H9 (cell line): ENCODE data around the gene ZNF562. TPM values are rescaled to one million over a fixed set of nuclear protein-coding genes. Genes with fewer than 3 reads are reported as not detected.

ENCODE experiments used
- DNase-seq: peaks from one replicate; pipeline ENCODE4 v3.0.0-alpha.2; 2017
- H2AFZ ChIP-seq: one replicate; pipeline ENCODE4 v1.6.1; 2013; ENCODE audit warnings: mild to moderate bottlenecking, low read length, control low read depth, moderate library complexity
- H2AK5ac ChIP-seq: 2 replicates; pipeline ENCODE4 v1.6.1; 2013; ENCODE audit warnings: low read length, control low read depth, mixed read lengths; ENCODE audit not compliant: insufficient read length
- H2BK120ac ChIP-seq: one replicate; pipeline ENCODE4 v1.6.1; 2013; ENCODE audit warnings: low read depth, mild to moderate bottlenecking, low read length, control low read depth, inconsistent platforms; ENCODE audit not compliant: poor library complexity, severe bottlenecking
- H2BK12ac ChIP-seq: 2 replicates; pipeline ENCODE4 v1.6.1; 2013; ENCODE audit warnings: low read length, control low read depth, mixed read lengths, low read depth; ENCODE audit not compliant: insufficient read length
- H2BK15ac ChIP-seq: 2 replicates; pipeline ENCODE4 v1.6.1; 2013; ENCODE audit warnings: low read depth, low read length, control low read depth
- H2BK20ac ChIP-seq: one replicate; pipeline ENCODE4 v1.6.1; 2013; ENCODE audit warnings: low read depth, mild to moderate bottlenecking, low read length, control low read depth, inconsistent platforms; ENCODE audit not compliant: poor library complexity, severe bottlenecking
- H2BK5ac ChIP-seq: 2 replicates; pipeline ENCODE4 v1.6.1; 2013; ENCODE audit warnings: low read length, control low read depth, mixed read lengths; ENCODE audit not compliant: insufficient read length
- H3K14ac ChIP-seq: 2 replicates; pipeline ENCODE4 v1.6.1; 2013; ENCODE audit warnings: low read length, control low read depth; ENCODE audit not compliant: insufficient read depth
- H3K18ac ChIP-seq: 2 replicates; pipeline ENCODE4 v1.6.1; 2013; ENCODE audit warnings: low read depth, mild to moderate bottlenecking, mixed read lengths, low read length, control low read depth; ENCODE audit not compliant: insufficient read length
- H3K23ac ChIP-seq: 2 replicates; pipeline ENCODE4 v1.6.1; 2013; ENCODE audit warnings: low read length, control low read depth, mixed read lengths, low read depth; ENCODE audit not compliant: insufficient read length
- H3K23me2 ChIP-seq: 2 replicates; pipeline ENCODE4 v1.6.1; 2013; ENCODE audit warnings: low read depth, mild to moderate bottlenecking, mixed read lengths, low read length, control low read depth; ENCODE audit not compliant: insufficient read length, poor library complexity, severe bottlenecking
- H3K27ac ChIP-seq: 2 replicates; pipeline ENCODE4 v1.5.1; 2013; ENCODE audit warnings: low read length, control low read depth, mixed read lengths, low read depth; ENCODE audit not compliant: insufficient read length
- H3K27me3 ChIP-seq: 2 replicates; pipeline ENCODE4 v1.6.1; 2013; ENCODE audit warnings: low read length, control low read depth, inconsistent platforms; ENCODE audit not compliant: insufficient read depth
- H3K4ac ChIP-seq: 2 replicates; pipeline ENCODE4 v1.6.1; 2013; ENCODE audit warnings: low read depth, mild to moderate bottlenecking, control low read depth, inconsistent platforms, low read length, moderate library complexity
- H3K4me1 ChIP-seq: 2 replicates; pipeline ENCODE4 v1.6.1; 2013; ENCODE audit warnings: low read length, control low read depth, inconsistent platforms; ENCODE audit not compliant: insufficient read depth
- H3K4me2 ChIP-seq: 2 replicates; pipeline ENCODE4 v1.6.1; 2013; ENCODE audit warnings: low read length, control low read depth, mixed read lengths; ENCODE audit not compliant: insufficient read length, insufficient read depth
- H3K56ac ChIP-seq: 2 replicates; pipeline ENCODE4 v1.6.1; 2013; ENCODE audit warnings: low read depth, mild to moderate bottlenecking, mixed read lengths, low read length, control low read depth; ENCODE audit not compliant: insufficient read length
- H3K79me1 ChIP-seq: 2 replicates; pipeline ENCODE4 v1.6.1; 2013; ENCODE audit warnings: low read depth, mild to moderate bottlenecking, moderate library complexity, low read length, control low read depth, inconsistent platforms; ENCODE audit not compliant: insufficient read depth, poor library complexity, severe bottlenecking
- H3K79me2 ChIP-seq: 2 replicates; pipeline ENCODE4 v1.6.1; 2013; ENCODE audit warnings: low read length, control low read depth, inconsistent platforms; ENCODE audit not compliant: insufficient read depth
- H3K9ac ChIP-seq: 2 replicates; pipeline ENCODE4 v1.6.1; 2013; ENCODE audit warnings: low read length, control low read depth, mixed read lengths; ENCODE audit not compliant: insufficient read length; ENCODE audit errors: extremely low read depth
- H3K9me3 ChIP-seq: one replicate; pipeline ENCODE4 v1.6.1; 2013; ENCODE audit warnings: low read depth, low read length, inconsistent platforms; ENCODE audit not compliant: control insufficient read depth
- H3T11ph ChIP-seq: one replicate; pipeline ENCODE4 v1.6.1; 2013; ENCODE audit warnings: mild to moderate bottlenecking, low read length, control low read depth, inconsistent platforms
- H4K20me1 ChIP-seq: one replicate; pipeline ENCODE4 v1.6.1; 2013; ENCODE audit not compliant: control insufficient read depth, insufficient read length, insufficient read depth
- H4K5ac ChIP-seq: 2 replicates; pipeline ENCODE4 v1.6.1; 2013; ENCODE audit warnings: low read depth, mild to moderate bottlenecking, mixed read lengths, low read length, control low read depth; ENCODE audit not compliant: insufficient read length
- H4K8ac ChIP-seq: replicated peaks from 2 replicates; pipeline ENCODE4 v1.6.1; 2013; ENCODE audit warnings: low read length, control low read depth, mixed read lengths, low read depth; ENCODE audit not compliant: insufficient read length
- H4K91ac ChIP-seq: 2 replicates; pipeline ENCODE4 v1.6.1; 2013; ENCODE audit warnings: low read depth, mild to moderate bottlenecking, moderate library complexity, mixed read lengths, low read length, control low read depth; ENCODE audit not compliant: insufficient read length
- H3K27ac Mint-ChIP-seq, 3 experiments: 2 replicates in 2 of 3; 3 replicates in 1 of 3; pipeline ENCODE4 v1.8.0; 2020 to 2021; ENCODE audit warnings: mixed read lengths in 3 of 3, mild to moderate bottlenecking in 1 of 3, moderate library complexity in 1 of 3
- H3K27me3 Mint-ChIP-seq: 2 replicates; pipeline ENCODE4 v1.8.0; 2021; ENCODE audit warnings: low read depth, mild to moderate bottlenecking, moderate library complexity, mixed read lengths
- H3K36me3 Mint-ChIP-seq, 3 experiments: 2 replicates in 2 of 3; 3 replicates in 1 of 3; pipeline ENCODE4 v1.8.0; 2020 to 2021; ENCODE audit warnings: low read depth in 3 of 3, mixed read lengths in 3 of 3; ENCODE audit not compliant: insufficient read depth in 1 of 3
- H3K4me1 Mint-ChIP-seq, 2 experiments: 2 replicates each; pipeline ENCODE4 v1.8.0; 2020; ENCODE audit warnings: mixed read lengths in 2 of 2
- H3K4me3 Mint-ChIP-seq, 2 experiments: 2 replicates in 1 of 2; 3 replicates in 1 of 2; pipeline ENCODE4 v1.8.0; 2020 to 2021; ENCODE audit warnings: mild to moderate bottlenecking in 2 of 2, mixed read lengths in 2 of 2, moderate library complexity in 1 of 2
- H3K9me3 Mint-ChIP-seq, 2 experiments: 2 replicates in 1 of 2; 3 replicates in 1 of 2; pipeline ENCODE4 v1.8.0; 2020; ENCODE audit warnings: mild to moderate bottlenecking in 2 of 2, mixed read lengths in 2 of 2, moderate library complexity in 1 of 2
- WGBS: extraction: QIAGEN DNeasy Blood & Tissue Kit; methylation state at CpG from one replicate; pipeline ENCODE4 v1.1.7; 2013; ENCODE audit warnings: missing lambda C conversion rate, low lambda C conversion rate, mixed read lengths; ENCODE audit not compliant: insufficient read length; ENCODE audit errors: extremely low coverage; 5-methylcytosine and 5-hydroxymethylcytosine counted together
- total RNA-seq: library from RNA; stranded (reverse); gene quantifications from 2 replicates; pipeline ENCODE4 v1.2.1, GENCODE V29; 2021
- TF ChIP-seq, protein P1 (sequence below): fragments of 200-600 bp; sonication (generic); conservative IDR thresholded peaks from 3 replicates; pipeline ENCODE4 v1.8.0; 2021; ENCODE audit warnings: antibody characterized with exemption, mild to moderate bottlenecking

ZNF562 gene
- total RNA-seq, 1 experiment from 2014 or later: 15.7 TPM

DNA sequence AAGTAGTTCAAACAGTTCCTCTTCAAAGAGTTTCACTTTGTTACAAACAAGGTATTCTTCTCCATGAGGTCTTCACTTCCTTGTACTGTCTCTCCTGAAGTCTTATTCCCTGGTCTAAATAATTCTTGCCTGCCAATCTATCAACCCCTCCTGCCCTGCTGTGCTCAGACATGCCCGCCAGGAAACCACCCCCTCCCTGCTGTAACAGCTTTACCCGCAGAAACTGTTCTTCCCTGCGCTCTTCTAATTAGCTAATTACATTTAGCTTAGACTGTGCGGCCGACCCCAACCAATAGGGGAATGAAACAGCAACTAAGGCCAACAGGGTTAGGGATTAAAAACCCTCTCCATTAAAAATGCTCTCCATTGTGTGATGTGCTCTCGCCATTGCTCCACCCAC lies 47.0 kb upstream of the ZNF562 start:
- no peaks in the 10 kb centered on the region; the same call in 1 of the 2 replicates for H3K27me3 Mint-ChIP-seq
- H3K36me3 Mint-ChIP-seq: peaks cover 0 to 10% (median 7%) of the 10 kb centered on the region in 3 experiments; a peak in 3 of 7 replicates
- peaks cover 14 to 24% of the 10 kb centered on the region in 2 experiments for H3K4me1 Mint-ChIP-seq
- DNase-seq: peak; percentile 26
- Histone ChIP-seq H3K4ac (no peak overlapping the region), H2BK120ac (no peak overlapping the region), H3K18ac (no peak overlapping the region), H3K14ac (no peak overlapping the region), H3K27me3 (no peaks in the 10 kb centered on the region), H3K27ac (no peak overlapping the region), H4K20me1 (no peaks in the 10 kb centered on the region), H3T11ph (no peak overlapping the region), H2AFZ (peak overlapping the region; percentile 77), H2BK12ac (no peak overlapping the region), H4K8ac (no peak overlapping the region), H3K56ac (no peak overlapping the region), H3K79me1 (no peaks in the 10 kb centered on the region), H3K4me1 (no peaks in the 10 kb centered on the region; the same call in 1 of the 2 replicates), H3K23me2 (no peaks in the 10 kb centered on the region), H4K91ac (no peak overlapping the region), H2BK5ac (no peak overlapping the region), H3K23ac (no peak overlapping the region), H2BK15ac (no peak overlapping the region), H3K79me2 (no peaks in the 10 kb centered on the region), H2BK20ac (no peak overlapping the region), H3K4me2 (no peak overlapping the region), H4K5ac (no peak overlapping the region), H2AK5ac (no peak overlapping the region), H3K9me3 (peaks cover 8% of the 10 kb centered on the region), H3K9ac (no peak overlapping the region)
- H3K27ac Mint-ChIP-seq: peak overlapping the region in 2 of 3 experiments; percentile 5 to 18; a peak in 1 of 7 replicates
- H3K4me3 Mint-ChIP-seq: no peak overlapping the region
- peaks cover 51 to 72% of the 10 kb centered on the region in 2 experiments for H3K9me3 Mint-ChIP-seq
- TF ChIP-seq, protein P1, sequence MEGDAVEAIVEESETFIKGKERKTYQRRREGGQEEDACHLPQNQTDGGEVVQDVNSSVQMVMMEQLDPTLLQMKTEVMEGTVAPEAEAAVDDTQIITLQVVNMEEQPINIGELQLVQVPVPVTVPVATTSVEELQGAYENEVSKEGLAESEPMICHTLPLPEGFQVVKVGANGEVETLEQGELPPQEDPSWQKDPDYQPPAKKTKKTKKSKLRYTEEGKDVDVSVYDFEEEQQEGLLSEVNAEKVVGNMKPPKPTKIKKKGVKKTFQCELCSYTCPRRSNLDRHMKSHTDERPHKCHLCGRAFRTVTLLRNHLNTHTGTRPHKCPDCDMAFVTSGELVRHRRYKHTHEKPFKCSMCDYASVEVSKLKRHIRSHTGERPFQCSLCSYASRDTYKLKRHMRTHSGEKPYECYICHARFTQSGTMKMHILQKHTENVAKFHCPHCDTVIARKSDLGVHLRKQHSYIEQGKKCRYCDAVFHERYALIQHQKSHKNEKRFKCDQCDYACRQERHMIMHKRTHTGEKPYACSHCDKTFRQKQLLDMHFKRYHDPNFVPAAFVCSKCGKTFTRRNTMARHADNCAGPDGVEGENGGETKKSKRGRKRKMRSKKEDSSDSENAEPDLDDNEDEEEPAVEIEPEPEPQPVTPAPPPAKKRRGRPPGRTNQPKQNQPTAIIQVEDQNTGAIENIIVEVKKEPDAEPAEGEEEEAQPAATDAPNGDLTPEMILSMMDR: no peak
- no CpG with 5 or more reads among the region's 6 CpGs for WGBS
